ENCODE data around the gene PTPRC.

Gene PTPRC

GRCh38 chr1:198806861-198807260, 168.0 kb downstream of the PTPRC start:
- H3K27me3 ChIP-seq (replicated peaks) = no peaks in the 10 kb centered on the region
- no peak overlapping the region for H3K27ac ChIP-seq
- H3K36me3 ChIP-seq (replicated peaks) = no peaks in the 10 kb centered on the region
- no peak overlapping the region for H3K4me3 ChIP-seq (ENCODE audit: low read depth, low read length)
- DNase-seq = no peak
- TF ChIP-seq CTCF (IDR thresholded peaks at IDR 0.05; ENCODE audit: low read depth, low read length, missing control alignments) = no peak
- in situ Hi-C loops (cut with HindIII; ENCODE audit: low pct_ligation_motif_present, low sequenced_read_pairs) = no loop called here
